GM12872 (cell line): Measurements from ENCODE around the gene ATP5F1D.

Experiments used
- TF ChIP-seq, protein P1 (sequence below): IDR thresholded peaks from 3 replicates; pipeline ENCODE4 v1.5.1; 2011; ENCODE audit warnings: low read depth, mild to moderate bottlenecking, low read length, moderate library complexity; ENCODE audit not compliant: insufficient read depth

The ATP5F1D gene

DNA sequence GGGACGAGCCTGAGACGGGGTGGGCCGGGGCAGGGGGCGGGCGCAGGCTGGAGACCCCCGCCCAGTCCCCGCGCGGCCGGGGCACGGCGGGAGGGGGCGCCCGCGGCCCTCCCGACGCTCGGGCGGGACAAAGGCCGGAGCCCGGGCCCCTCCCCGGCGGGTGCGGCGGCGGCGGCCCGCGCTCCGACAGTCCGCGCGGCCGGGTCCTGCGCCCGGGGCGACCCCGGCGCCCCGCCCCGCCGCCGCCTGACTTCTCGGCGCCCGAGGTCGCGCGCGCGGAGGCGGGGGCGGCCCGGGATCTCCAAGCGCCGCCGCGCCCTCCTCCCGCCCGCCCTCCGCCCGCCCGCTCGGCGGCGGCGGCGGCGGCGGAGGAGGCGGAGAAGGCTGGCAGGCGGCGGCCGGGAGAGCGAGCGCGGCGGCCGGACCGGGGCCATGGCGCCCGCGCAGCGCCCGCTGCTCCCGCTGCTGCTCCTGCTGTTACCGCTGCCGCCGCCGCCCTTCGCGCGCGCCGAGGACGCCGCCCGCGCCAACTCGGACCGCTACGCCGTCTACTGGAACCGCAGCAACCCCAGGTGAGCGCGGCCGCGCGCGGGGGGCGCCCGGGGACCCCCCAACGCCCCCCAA is 44.3 kb downstream of the ATP5F1D start, which contains the start of gene EFNA2:
TSS of gene EFNA2 (plus strand) at position 137 of the 624 bp plus-strand sequence. CDS start at position 433, 296 bp downstream.
- TF ChIP-seq, protein P1, sequence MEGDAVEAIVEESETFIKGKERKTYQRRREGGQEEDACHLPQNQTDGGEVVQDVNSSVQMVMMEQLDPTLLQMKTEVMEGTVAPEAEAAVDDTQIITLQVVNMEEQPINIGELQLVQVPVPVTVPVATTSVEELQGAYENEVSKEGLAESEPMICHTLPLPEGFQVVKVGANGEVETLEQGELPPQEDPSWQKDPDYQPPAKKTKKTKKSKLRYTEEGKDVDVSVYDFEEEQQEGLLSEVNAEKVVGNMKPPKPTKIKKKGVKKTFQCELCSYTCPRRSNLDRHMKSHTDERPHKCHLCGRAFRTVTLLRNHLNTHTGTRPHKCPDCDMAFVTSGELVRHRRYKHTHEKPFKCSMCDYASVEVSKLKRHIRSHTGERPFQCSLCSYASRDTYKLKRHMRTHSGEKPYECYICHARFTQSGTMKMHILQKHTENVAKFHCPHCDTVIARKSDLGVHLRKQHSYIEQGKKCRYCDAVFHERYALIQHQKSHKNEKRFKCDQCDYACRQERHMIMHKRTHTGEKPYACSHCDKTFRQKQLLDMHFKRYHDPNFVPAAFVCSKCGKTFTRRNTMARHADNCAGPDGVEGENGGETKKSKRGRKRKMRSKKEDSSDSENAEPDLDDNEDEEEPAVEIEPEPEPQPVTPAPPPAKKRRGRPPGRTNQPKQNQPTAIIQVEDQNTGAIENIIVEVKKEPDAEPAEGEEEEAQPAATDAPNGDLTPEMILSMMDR = no peak

DNA sequence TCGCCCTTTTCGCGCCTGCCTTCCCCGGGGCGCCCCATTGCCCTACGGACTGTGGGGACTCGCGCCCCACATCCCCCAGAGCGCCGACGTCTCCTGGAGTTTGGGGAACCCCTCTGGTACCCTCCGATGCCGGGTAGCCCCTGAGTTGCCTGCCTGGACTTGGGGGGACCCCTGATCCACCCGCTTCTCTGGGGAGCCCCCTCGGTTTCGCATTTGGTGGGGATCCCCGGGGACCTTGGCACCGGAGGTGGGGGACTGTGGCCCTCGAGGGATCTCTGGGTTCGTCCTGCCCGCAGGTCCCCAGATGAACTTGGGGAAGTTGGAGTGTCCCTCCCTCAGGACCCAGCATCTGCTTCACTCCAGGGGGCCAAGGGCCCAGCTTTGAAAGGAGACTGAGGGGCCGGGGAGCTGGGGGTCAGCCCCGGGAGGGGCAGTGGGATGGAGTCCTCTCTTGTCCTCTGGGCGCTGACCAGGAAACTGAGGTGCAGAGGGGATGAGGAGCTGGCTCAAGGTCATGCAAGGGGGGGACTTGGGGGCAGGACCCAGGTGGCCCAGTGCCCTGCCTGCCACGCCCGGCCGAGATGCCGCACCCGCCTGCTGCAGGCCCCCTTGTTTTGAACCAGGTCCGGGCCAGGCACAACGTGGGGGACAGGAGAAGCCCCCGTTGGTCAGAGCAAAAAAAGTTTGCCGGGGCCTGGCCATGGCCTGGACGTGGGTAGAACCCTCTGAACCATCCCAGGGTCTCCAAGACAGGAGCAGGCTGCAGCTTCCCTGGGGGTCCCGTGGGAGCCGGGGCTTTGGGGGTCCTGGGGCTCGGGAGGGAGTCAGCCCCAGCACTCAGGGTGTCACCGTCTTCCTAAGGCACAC is 45.2 kb downstream of the ATP5F1D start:
- TF ChIP-seq, protein P1 = no peak

DNA sequence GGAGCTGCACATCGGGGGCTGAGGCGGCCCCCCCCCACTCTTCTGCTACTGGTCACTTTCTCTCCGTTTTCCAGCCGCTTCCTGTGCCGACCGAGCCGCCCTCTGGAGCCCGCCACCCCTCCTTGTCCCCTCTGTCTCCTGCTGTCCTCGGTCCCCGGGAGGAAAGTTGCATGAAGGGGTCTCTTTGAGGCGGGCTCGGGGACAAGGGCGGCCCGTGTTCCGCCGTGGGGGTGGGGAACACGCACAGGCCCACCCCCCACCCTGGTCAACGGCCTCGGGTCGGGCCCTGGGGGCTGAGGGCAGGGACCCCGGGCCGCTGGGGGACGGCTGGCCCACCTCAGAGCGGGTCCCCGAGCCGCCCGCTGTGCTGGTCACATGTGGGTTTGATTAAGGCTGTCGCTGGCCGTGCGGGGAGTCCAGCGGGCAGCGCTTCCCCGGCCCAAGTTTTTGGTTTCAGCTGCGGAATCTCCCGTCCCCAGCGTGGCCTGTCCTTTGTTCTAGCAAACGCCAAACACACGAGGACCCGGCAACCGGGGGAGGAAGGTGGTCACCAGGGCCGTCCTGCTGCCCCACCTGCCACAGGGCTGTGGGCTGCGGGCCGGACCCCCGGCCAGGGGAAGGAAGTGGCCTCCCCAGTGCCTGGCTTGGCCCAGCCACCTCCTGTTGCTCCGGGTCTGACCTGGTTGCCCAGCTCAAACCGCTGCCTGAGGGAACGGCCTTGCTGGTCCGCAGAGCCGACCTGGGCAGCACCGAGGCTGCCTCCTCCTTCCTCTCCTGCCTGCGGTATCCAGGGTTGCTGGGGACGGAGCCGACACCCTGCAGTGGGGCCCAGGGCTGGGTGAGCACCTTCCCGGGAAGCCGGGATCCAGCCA is 46.0 kb downstream of the ATP5F1D start:
- TF ChIP-seq, protein P1 = no peak

DNA sequence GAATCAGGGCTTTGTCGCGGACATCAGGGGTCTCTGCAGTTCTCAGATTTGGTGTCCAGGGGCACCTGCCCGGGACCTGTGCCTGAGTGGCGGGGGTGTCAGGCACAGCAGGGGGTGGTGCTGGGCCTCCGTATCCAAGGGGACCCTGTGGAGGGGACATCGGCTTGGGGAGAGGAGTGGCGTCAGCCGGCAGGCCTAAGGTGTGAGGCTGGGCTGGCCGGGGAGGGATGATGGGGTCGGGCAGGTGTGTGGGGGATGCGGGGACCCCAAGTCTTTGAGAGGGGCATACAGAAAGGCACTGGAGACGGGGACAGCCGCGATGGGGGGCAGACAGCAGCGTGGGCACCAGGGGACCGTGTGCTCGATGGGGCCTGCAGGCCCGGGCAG is 46.7 kb downstream of the ATP5F1D start:
- TF ChIP-seq, protein P1 = no peak

DNA sequence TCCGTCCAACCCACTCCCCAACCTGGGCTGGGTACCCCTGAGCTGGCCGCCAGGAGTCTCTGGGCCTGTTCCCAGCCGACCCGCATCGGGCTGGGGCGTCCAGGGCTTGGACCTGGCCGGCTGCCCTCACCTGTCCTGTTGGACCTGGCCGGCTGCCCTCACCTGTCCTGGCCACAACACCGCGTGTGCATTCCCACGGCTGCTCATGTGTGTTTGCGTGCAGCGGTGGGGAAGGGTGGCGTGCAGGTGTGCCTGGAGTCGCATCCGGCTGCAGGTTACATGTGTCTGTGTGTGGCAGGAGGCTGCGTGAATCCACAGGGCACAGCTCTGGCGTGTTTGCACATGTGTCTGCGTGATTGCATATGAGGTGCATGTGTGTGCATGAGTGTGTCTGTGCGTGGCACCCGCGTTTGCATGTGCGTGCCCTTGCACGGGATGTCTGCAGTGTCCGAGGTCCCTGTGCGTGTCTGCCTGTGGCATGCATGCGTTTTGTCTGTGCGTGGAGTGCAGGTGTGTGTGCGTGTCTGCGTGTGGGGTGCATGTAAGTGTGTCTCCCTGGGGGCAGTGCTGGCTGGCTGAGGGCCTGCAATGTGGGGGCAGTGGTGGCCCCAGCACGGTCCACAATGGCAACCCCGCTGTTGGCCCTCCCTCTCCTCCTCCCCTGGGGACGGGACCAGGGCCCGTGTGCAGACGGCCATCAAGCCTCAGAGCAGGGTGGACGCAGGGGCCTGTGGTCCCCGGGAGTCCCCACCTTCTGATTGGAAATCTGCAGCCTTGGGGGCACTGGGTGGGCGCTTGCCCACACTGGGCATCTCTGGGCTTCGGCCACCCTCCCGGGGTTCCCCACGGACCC is 47.5 kb downstream of the ATP5F1D start:
- TF ChIP-seq, protein P1 = no peak

DNA sequence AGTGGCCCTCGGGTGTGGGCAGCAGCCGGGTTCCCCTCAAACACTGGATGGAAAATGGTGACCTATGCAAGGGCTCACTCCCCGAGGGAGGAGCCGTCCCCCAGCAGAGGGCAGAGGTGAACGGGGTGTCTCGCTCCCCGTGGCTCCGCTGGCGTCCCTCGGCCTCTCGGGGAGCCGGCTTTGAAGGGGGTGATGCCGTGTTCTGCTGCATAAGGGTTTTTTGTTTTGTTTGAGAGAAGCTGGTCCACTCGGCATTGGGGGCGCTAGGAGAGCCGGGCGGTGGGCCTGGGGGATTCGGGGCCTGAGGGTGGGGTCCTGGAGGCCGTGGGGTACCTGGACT is 48.1 kb downstream of the ATP5F1D start:
- TF ChIP-seq, protein P1 = no peak
